22Rv1 (cell line): ENCODE data around the gene FANCC.

Experiments used
- H3K27ac ChIP-seq: fragments of 450-650 bp; 2 replicates; pipeline ENCODE4 v1.5.1; 2017
- CTCF ChIP-seq: fragments of 450-650 bp; IDR thresholded peaks from 2 replicates; pipeline ENCODE4 v1.5.1; 2017; ENCODE audit warnings: mild to moderate bottlenecking
- ZFX ChIP-seq: fragments of 450-650 bp; IDR thresholded peaks from 2 replicates; pipeline ENCODE4 v1.6.1; 2017; ENCODE audit warnings: antibody characterized with exemption, borderline replicate concordance

Gene FANCC

GRCh38 chr9:95155220-95155619 lies 162.3 kb downstream of the FANCC start:
- H3K27ac ChIP-seq, result no peak overlapping the region
- TF ChIP-seq ZFX (no peak), CTCF (no peak)

GRCh38 chr9:95150903-95151302 lies 166.6 kb downstream of the FANCC start:
- TF ChIP-seq ZFX (no peak), CTCF (no peak)
- no peak overlapping the region for H3K27ac ChIP-seq

GRCh38 chr9:95148208-95148520 lies 169.3 kb downstream of the FANCC start:
- no peak for TF ChIP-seq CTCF
- no peak for TF ChIP-seq ZFX
- H3K27ac ChIP-seq, result no peak overlapping the region

GRCh38 chr9:95147452-95148207 lies 169.9 kb downstream of the FANCC start:
- no peak overlapping the region for H3K27ac ChIP-seq

GRCh38 chr9:95143591-95144561 lies 173.6 kb downstream of the FANCC start:
- TF ChIP-seq CTCF (no peak), ZFX (no peak)
- no peak overlapping the region for H3K27ac ChIP-seq

More at GRCh38 chr9:95147452-95148207, 169.9 kb downstream of the FANCC start:
- no peak for TF ChIP-seq ZFX
- no peak for TF ChIP-seq CTCF

- TF ChIP-seq CTCF (no peak), ZFX (no peak)
- no peak overlapping the region for H3K27ac ChIP-seq
Measured at GRCh38 chr9:95142728-95143127, 174.8 kb downstream of the FANCC start.

- TF ChIP-seq ZFX (no peak), CTCF (no peak)
- no peak overlapping the region for H3K27ac ChIP-seq
Measured at GRCh38 chr9:95142315-95142714, 175.2 kb downstream of the FANCC start.
